Neuronal stem cell (in vitro differentiated cells): ENCODE data around the gene ADGRE3.
"Not testable (repeated sequence)": the region's sequence is repeated elsewhere in the genome, so short reads cannot be mapped to it uniquely, and the experiment has no call there.

Experiments used
- DNase-seq: peaks from one replicate; pipeline ENCODE4 v3.0.0-alpha.2; 2013; ENCODE audit warnings: low spot score
- H2AFZ ChIP-seq: one replicate; pipeline ENCODE4 v1.6.1; 2013; ENCODE audit warnings: mild to moderate bottlenecking, low read length, inconsistent platforms
- H2AK5ac ChIP-seq: 2 replicates; pipeline ENCODE4 v1.6.1; 2013; ENCODE audit warnings: low read depth, mild to moderate bottlenecking, inconsistent platforms, low read length, moderate library complexity, mixed read lengths
- H2BK120ac ChIP-seq: 2 replicates; pipeline ENCODE4 v1.6.1; 2013; ENCODE audit warnings: low read depth, mild to moderate bottlenecking, inconsistent platforms, low read length, moderate library complexity, mixed read lengths
- H2BK12ac ChIP-seq: one replicate; pipeline ENCODE4 v1.6.1; 2013; ENCODE audit warnings: low read length, inconsistent platforms
- H2BK15ac ChIP-seq: 2 replicates; pipeline ENCODE4 v1.6.1; 2013; ENCODE audit warnings: mild to moderate bottlenecking, low read length, inconsistent platforms, mixed read lengths
- H2BK5ac ChIP-seq: one replicate; pipeline ENCODE4 v1.6.1; 2013; ENCODE audit warnings: inconsistent platforms, mild to moderate bottlenecking, low read length, moderate library complexity
- H3K14ac ChIP-seq: one replicate; pipeline ENCODE4 v1.6.1; 2013; ENCODE audit warnings: low read length, inconsistent platforms
- H3K18ac ChIP-seq: 2 replicates; pipeline ENCODE4 v1.6.1; 2013; ENCODE audit warnings: low read length, inconsistent platforms
- H3K23ac ChIP-seq: 2 replicates; pipeline ENCODE4 v1.6.1; 2013; ENCODE audit warnings: low read depth, mild to moderate bottlenecking, mixed read lengths, low read length, inconsistent platforms; ENCODE audit not compliant: poor library complexity
- H3K27ac ChIP-seq: replicated peaks from 3 replicates; pipeline ENCODE4 v1.5.1; 2013; ENCODE audit warnings: low read length, inconsistent platforms
- H3K27me3 ChIP-seq, 3 experiments: 2 replicates each; pipeline ENCODE4 v1.6.1; 2013; ENCODE audit warnings: low read length in 3 of 3, mild to moderate bottlenecking in 2 of 3, inconsistent platforms in 1 of 3, low read depth in 1 of 3, mixed read lengths in 1 of 3, moderate library complexity in 1 of 3; ENCODE audit not compliant: control insufficient read depth in 3 of 3, insufficient read depth in 3 of 3
- H3K36me3 ChIP-seq, 2 donors: replicated peaks in 1 of 2; 2 replicates each; pipeline ENCODE4 v1.6.1; 2013; ENCODE audit warnings: low read length in 2 of 2; ENCODE audit not compliant: control insufficient read depth in 2 of 2, insufficient read depth in 2 of 2
- H3K4ac ChIP-seq: 2 replicates; pipeline ENCODE4 v1.6.1; 2013; ENCODE audit warnings: inconsistent platforms, mild to moderate bottlenecking, low read length, moderate library complexity
- H3K4me1 ChIP-seq, 2 donors: 1 replicate in 1 of 2; 2 replicates in 1 of 2; pipeline ENCODE4 v1.6.1; 2013; ENCODE audit warnings: low read length in 2 of 2, low read depth in 1 of 2; ENCODE audit not compliant: control insufficient read depth in 2 of 2, insufficient read depth in 1 of 2
- H3K4me2 ChIP-seq: one replicate; pipeline ENCODE4 v1.6.1; 2013; ENCODE audit warnings: mild to moderate bottlenecking, low read length, inconsistent platforms; ENCODE audit not compliant: insufficient read depth, poor library complexity, severe bottlenecking
- H3K4me3 ChIP-seq, 2 donors: 2 replicates each; pipeline ENCODE4 v1.5.1; 2013; ENCODE audit warnings: low read length in 2 of 2, mild to moderate bottlenecking in 2 of 2, inconsistent platforms in 1 of 2, moderate library complexity in 1 of 2
- H3K79me1 ChIP-seq: one replicate; pipeline ENCODE4 v1.6.1; 2013; ENCODE audit warnings: low read depth, mild to moderate bottlenecking, inconsistent platforms, low read length, moderate library complexity
- H3K9ac ChIP-seq: one replicate; pipeline ENCODE4 v1.6.1; 2013; ENCODE audit warnings: mild to moderate bottlenecking, low read depth, low read length, inconsistent platforms; ENCODE audit not compliant: poor library complexity
- H3K9me3 ChIP-seq, 2 donors: replicated peaks in 1 of 2; 2 replicates each; pipeline versions ENCODE3 to v1.6.1; 2013; ENCODE audit warnings: low read length in 2 of 2, mild to moderate bottlenecking in 2 of 2, inconsistent platforms in 1 of 2, low read depth in 1 of 2, mixed read lengths in 1 of 2, moderate library complexity in 1 of 2; ENCODE audit not compliant: control insufficient read depth in 2 of 2, insufficient read depth in 1 of 2
- H4K8ac ChIP-seq: one replicate; pipeline ENCODE4 v1.6.1; 2013; ENCODE audit warnings: low read depth, mild to moderate bottlenecking, inconsistent platforms, low read length, moderate library complexity
- H4K91ac ChIP-seq: one replicate; pipeline ENCODE4 v1.6.1; 2013; ENCODE audit warnings: low read length, low read depth, mild to moderate bottlenecking, inconsistent platforms; ENCODE audit not compliant: poor library complexity
- WGBS, 2 donors: extraction: QIAGEN DNeasy Blood & Tissue Kit; methylation state at CpG; one replicate each; pipeline ENCODE4 v1.1.7; 2013; ENCODE audit warnings: missing lambda C conversion rate in 2 of 2, mixed read lengths in 1 of 2; ENCODE audit not compliant: insufficient read length in 2 of 2, insufficient replicate concordance in 1 of 2; ENCODE audit errors: extremely low coverage in 2 of 2; 5-methylcytosine and 5-hydroxymethylcytosine counted together

Gene ADGRE3

DNA sequence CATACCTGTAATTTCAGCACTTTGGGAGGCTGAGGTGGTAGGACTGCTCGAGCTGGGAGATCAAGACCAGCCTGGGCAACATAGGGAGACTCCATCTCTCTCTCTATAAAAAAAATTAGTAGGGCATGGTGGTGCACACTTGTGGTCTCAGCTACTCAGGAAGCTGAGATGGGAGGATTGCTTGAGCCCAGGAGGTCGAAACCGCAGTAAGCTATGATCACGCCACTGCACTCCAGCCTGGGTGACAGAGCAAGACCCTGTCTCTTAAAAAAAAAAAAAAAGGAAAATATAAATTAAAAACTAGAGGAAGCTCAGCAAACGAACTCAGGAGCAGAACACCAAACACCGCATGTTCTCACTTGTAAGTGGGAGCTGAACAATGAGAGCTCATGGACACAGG, 50.2 kb downstream of the ADGRE3 start:
- H2BK12ac ChIP-seq, result not testable (repeated sequence)

DNA sequence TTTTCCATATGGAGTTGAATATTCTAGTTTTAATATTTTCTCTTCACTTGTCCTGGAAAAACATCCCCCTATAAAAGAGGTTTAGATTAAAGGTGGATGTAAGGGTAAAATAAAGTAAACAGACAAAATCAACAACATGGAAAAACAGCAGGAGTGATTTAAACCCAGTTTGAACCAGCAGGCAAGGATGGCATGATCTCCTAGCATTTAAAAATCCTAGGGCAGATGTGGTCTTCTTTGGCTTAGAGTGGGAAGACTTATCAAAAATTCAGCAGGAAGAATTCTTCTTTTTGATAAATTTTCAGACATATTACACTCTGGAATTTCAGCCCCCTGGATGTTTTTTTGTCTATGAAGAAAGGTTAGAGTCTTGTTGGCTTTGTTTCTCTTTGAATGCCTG, 55.2 kb downstream of the ADGRE3 start:
- no peaks in the 10 kb centered on the region for H3K4me1 ChIP-seq
- no peak overlapping the region for H3K14ac ChIP-seq
- H3K9ac ChIP-seq, result no peak overlapping the region
- no peak overlapping the region for H2BK12ac ChIP-seq
- H3K4me3 ChIP-seq, result no peak overlapping the region
- DNase-seq, result no peak
- no peak overlapping the region for H4K8ac ChIP-seq
- no peak overlapping the region for H2BK5ac ChIP-seq
- no peak overlapping the region for H2BK120ac ChIP-seq
- no peak overlapping the region for H3K4ac ChIP-seq
- no peaks in the 10 kb centered on the region for H3K36me3 ChIP-seq
- no peak overlapping the region for H2AFZ ChIP-seq
- H2AK5ac ChIP-seq, result no peak overlapping the region
- no peak overlapping the region for H3K4me2 ChIP-seq
- peaks cover 9 to 11% of the 10 kb centered on the region in 2 donors for H3K9me3 ChIP-seq
- no peak overlapping the region for H2BK15ac ChIP-seq
- H3K18ac ChIP-seq, result no peak overlapping the region
- no peak overlapping the region for H3K27ac ChIP-seq
- H4K91ac ChIP-seq, result no peak overlapping the region
- no peaks in the 10 kb centered on the region for H3K79me1 ChIP-seq
- no peaks in the 10 kb centered on the region for H3K27me3 ChIP-seq
- H3K23ac ChIP-seq, result no peak overlapping the region

More for the DNA sequence above, 50.2 kb downstream of the ADGRE3 start:
- not testable (repeated sequence) for H4K8ac ChIP-seq, H3K79me1 ChIP-seq, H3K23ac ChIP-seq, H3K4me3 ChIP-seq, H2BK120ac ChIP-seq, H3K27me3 ChIP-seq, H3K4ac ChIP-seq, DNase-seq, H3K4me1 ChIP-seq, H3K18ac ChIP-seq, H3K14ac ChIP-seq, H3K27ac ChIP-seq, H4K91ac ChIP-seq, H3K4me2 ChIP-seq, H3K9ac ChIP-seq, H2AK5ac ChIP-seq, H3K36me3 ChIP-seq, H2AFZ ChIP-seq, H2BK5ac ChIP-seq, H2BK15ac ChIP-seq
- peaks cover 3 to 20% of the 10 kb centered on the region in 2 donors for H3K9me3 ChIP-seq
- no CpG with 5 or more reads among the region's 6 CpGs for WGBS, 2 donors

DNA sequence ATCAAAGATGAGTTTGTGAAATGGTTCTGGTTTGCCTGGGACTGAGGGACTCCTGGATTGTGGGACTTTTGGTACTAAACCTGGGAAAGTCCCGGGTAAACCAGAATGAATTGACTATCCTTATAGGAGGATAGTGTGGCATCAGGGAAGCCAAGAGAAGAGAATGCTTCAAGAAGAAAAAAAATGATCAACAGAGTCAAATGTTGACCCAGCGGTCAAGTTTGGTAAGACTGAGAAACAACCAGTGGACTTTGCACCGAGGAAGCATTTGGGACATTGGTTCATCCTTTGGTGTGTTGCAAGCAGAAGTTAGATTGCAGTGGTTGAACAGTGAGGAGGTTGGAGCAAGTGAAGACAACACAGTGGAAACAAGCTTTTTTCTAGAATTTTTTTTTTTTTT, 58.2 kb downstream of the ADGRE3 start:
- no peak overlapping the region for H2BK15ac ChIP-seq
- H3K14ac ChIP-seq, result no peak overlapping the region
- H2BK12ac ChIP-seq, result no peak overlapping the region
- H3K4me2 ChIP-seq, result no peak overlapping the region
- DNase-seq, result no peak
- H3K23ac ChIP-seq, result no peak overlapping the region
- H3K9ac ChIP-seq, result no peak overlapping the region
- H3K79me1 ChIP-seq, result no peaks in the 10 kb centered on the region
- H4K91ac ChIP-seq, result no peak overlapping the region
- no peak overlapping the region for H3K18ac ChIP-seq
- no peaks in the 10 kb centered on the region for H3K27me3 ChIP-seq
- no peak overlapping the region for H2AK5ac ChIP-seq
- WGBS, 2 donors, result no CpG with 5 or more reads among the region's 3 CpGs
- H2AFZ ChIP-seq, result no peak overlapping the region
- H4K8ac ChIP-seq, result no peak overlapping the region
- H3K4me1 ChIP-seq, result no peaks in the 10 kb centered on the region
- no peak overlapping the region for H3K27ac ChIP-seq
- H3K36me3 ChIP-seq, result no peaks in the 10 kb centered on the region
- H2BK5ac ChIP-seq, result no peak overlapping the region
- no peak overlapping the region for H2BK120ac ChIP-seq
- no peak overlapping the region for H3K4me3 ChIP-seq
- H3K9me3 ChIP-seq, result peaks cover 9 to 14% of the 10 kb centered on the region in 2 donors
- no peak overlapping the region for H3K4ac ChIP-seq

DNA sequence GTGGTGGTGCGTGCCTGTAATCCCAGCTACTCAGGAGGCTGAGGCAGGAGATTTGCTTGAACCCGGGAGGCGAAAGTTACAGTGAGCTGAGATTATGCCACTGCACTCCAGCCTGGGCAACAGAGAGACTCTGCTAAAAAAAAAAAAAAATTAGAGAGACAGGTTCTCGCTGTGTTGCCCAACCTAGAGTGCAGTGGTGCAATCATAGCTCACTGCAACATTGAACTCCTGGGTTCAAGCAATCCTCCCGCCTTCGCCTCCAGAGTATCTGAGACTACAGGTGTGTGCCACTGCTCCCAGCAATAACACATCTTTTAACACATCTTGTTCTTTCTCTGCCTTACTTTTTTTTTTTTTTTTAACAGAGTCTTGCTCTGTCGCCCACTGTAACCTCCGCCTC, 59.0 kb downstream of the ADGRE3 start:
- no peak overlapping the region for H2BK15ac ChIP-seq
- no peak overlapping the region for H2BK12ac ChIP-seq
- H2AFZ ChIP-seq, result no peak overlapping the region
- H2BK5ac ChIP-seq, result no peak overlapping the region
- H3K36me3 ChIP-seq, result no peaks in the 10 kb centered on the region
- H3K4me3 ChIP-seq, result no peak overlapping the region
- H3K4me2 ChIP-seq, result no peak overlapping the region
- no CpG with 5 or more reads among the region's 8 CpGs for WGBS, 2 donors
- no peak overlapping the region for H3K4ac ChIP-seq
- H3K79me1 ChIP-seq, result no peaks in the 10 kb centered on the region
- no peak overlapping the region for H2BK120ac ChIP-seq
- DNase-seq, result no peak
- H3K9ac ChIP-seq, result no peak overlapping the region
- H3K4me1 ChIP-seq, result no peaks in the 10 kb centered on the region
- H3K27me3 ChIP-seq, result no peaks in the 10 kb centered on the region
- H3K9me3 ChIP-seq, result peaks cover 9 to 14% of the 10 kb centered on the region in 2 donors
- no peak overlapping the region for H3K18ac ChIP-seq
- no peak overlapping the region for H3K27ac ChIP-seq
- H2AK5ac ChIP-seq, result no peak overlapping the region
- H3K23ac ChIP-seq, result no peak overlapping the region
- no peak overlapping the region for H4K91ac ChIP-seq
- no peak overlapping the region for H3K14ac ChIP-seq
- H4K8ac ChIP-seq, result no peak overlapping the region
